Measurements from ENCODE around the gene SEMA4D.

DNA sequence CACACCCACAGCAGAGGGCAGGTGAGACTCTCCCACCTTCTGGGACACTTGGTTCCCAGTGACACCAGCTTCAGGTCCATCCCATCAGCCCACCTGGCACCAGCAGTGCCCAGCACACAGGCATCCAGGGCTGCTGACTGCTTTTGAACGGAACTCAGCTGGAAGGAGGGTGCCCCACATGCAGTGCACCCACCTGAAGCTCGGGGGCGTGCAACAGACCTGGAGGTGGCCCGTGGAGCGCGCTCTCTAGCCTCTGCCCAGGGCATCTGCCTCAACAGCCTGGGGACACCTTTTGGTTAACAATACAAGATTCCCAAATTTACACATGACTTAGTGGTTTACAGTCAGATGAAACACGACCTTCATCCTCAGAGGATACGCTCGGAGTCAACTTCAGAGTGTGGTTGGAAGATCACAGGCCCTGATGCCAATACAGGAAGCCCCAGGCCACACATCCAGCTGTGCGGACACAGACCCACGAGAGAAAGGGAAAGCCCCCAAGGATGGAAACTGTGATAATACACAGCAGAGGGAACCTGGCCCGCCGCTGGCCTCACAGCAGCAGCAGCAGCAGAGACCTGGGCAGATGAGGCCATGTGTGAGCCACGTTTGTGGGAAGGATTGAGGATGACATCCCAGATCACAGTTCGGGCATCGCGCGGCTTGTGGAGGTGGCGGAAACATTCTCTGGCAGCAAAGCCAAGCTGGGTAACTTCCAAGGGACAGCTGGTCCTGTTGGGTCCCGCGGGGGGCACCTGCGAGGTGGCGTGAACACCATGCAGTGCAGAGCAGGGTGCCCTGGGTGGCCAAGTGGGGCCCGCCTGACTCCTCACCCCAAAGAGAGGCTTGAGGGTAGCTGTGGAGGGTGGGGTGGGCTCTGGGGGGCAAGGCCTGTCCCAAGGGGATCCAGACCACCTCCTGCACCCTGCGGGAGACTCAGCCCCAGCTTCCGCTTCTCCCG lies 115.6 kb downstream of the SEMA4D start:
- TF ChIP-seq, protein P1, sequence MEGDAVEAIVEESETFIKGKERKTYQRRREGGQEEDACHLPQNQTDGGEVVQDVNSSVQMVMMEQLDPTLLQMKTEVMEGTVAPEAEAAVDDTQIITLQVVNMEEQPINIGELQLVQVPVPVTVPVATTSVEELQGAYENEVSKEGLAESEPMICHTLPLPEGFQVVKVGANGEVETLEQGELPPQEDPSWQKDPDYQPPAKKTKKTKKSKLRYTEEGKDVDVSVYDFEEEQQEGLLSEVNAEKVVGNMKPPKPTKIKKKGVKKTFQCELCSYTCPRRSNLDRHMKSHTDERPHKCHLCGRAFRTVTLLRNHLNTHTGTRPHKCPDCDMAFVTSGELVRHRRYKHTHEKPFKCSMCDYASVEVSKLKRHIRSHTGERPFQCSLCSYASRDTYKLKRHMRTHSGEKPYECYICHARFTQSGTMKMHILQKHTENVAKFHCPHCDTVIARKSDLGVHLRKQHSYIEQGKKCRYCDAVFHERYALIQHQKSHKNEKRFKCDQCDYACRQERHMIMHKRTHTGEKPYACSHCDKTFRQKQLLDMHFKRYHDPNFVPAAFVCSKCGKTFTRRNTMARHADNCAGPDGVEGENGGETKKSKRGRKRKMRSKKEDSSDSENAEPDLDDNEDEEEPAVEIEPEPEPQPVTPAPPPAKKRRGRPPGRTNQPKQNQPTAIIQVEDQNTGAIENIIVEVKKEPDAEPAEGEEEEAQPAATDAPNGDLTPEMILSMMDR (IDR thresholded peaks at IDR 0.05), result no peak
- TF ChIP-seq ZFX (IDR thresholded peaks at IDR 0.05; ENCODE audit: borderline replicate concordance), result no peak
